OCI-LY1 (cell line): ENCODE measurements around the gene ZNF519.

ENCODE experiments used
- EZH2 ChIP-seq: fragments of 200-600 bp; sonication (generic), shearing (Covaris generic); IDR thresholded peaks from 2 replicates; pipeline ENCODE4 v1.8.0; 2017; ENCODE audit warnings: borderline replicate concordance, mixed run types, mild to moderate bottlenecking, antibody characterized with exemption, low read length, moderate library complexity, mixed read lengths
- TF ChIP-seq, protein P1 (sequence below): fragments of 200-600 bp; sonication (generic), shearing (Covaris generic); IDR thresholded peaks from 2 replicates; pipeline ENCODE4 v1.5.1; 2017; ENCODE audit warnings: mild to moderate bottlenecking, antibody characterized with exemption, low read length, moderate library complexity, mixed read lengths

DNA sequence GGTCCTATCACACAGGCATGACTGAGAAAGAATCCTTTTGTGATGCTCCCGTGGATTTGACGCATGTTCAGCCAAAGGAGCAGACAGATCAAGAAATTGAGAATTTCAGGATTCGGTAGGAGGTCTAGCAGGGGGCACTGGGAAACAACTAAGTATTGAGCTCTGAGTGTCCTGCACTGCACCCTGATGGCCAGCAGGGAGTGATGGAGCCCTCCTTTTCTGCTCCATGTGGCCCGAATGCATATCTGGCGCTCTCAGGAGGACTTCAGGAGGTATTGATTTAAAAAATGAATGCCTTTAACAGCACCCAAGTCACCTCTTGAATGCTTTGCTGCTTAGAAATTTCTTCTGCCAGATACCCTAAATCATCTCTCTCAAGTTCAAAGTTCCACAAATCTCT, 58.0 kb downstream of the ZNF519 start:
- TF ChIP-seq, protein P1, sequence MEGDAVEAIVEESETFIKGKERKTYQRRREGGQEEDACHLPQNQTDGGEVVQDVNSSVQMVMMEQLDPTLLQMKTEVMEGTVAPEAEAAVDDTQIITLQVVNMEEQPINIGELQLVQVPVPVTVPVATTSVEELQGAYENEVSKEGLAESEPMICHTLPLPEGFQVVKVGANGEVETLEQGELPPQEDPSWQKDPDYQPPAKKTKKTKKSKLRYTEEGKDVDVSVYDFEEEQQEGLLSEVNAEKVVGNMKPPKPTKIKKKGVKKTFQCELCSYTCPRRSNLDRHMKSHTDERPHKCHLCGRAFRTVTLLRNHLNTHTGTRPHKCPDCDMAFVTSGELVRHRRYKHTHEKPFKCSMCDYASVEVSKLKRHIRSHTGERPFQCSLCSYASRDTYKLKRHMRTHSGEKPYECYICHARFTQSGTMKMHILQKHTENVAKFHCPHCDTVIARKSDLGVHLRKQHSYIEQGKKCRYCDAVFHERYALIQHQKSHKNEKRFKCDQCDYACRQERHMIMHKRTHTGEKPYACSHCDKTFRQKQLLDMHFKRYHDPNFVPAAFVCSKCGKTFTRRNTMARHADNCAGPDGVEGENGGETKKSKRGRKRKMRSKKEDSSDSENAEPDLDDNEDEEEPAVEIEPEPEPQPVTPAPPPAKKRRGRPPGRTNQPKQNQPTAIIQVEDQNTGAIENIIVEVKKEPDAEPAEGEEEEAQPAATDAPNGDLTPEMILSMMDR = peak; percentile 63
- TF ChIP-seq EZH2 = no peak
